Neural cell (in vitro differentiated cells): ENCODE measurements around the gene PRM1. TPM values are rescaled to one million over a fixed set of nuclear protein-coding genes. Genes with fewer than 3 reads are reported as not detected.

Experiments used
- H2AFZ ChIP-seq: fragments of 200-600, 300-800 bp; sonication (generic), shearing (Covaris generic); 2 replicates; pipeline ENCODE4 v1.6.0; 2014; ENCODE audit warnings: low read depth, mild to moderate bottlenecking, antibody characterized with exemption, low read length, moderate library complexity
- H3F3A ChIP-seq: fragments of 200-600 bp; shearing (Covaris generic); 2 replicates; pipeline ENCODE4 v1.6.1; 2016; ENCODE audit warnings: mild to moderate bottlenecking, moderate library complexity, mixed read lengths, antibody characterized with exemption, low read length; ENCODE audit not compliant: insufficient read depth, poor library complexity, severe bottlenecking
- H3K27ac ChIP-seq: fragments of 200-600, 300-800 bp; sonication (generic), shearing (Covaris generic); 2 replicates; pipeline ENCODE4 v1.5.1; 2014; ENCODE audit warnings: mild to moderate bottlenecking, low read length, moderate library complexity
- H3K27me3 ChIP-seq: fragments of 300-800, 200-600 bp; sonication (generic), shearing (Covaris generic); 2 replicates; pipeline ENCODE4 v1.6.0; 2014; ENCODE audit warnings: mild to moderate bottlenecking, low read depth, low read length, moderate library complexity; ENCODE audit not compliant: insufficient read depth
- H3K36me3 ChIP-seq: fragments of 300-800, 200-600 bp; sonication (generic), shearing (Covaris generic); 2 replicates; pipeline ENCODE4 v1.5.1; 2014; ENCODE audit warnings: mild to moderate bottlenecking, antibody characterized with exemption, low read length, moderate library complexity; ENCODE audit not compliant: insufficient read depth
- H3K4me2 ChIP-seq: fragments of 300-800, 200-600 bp; sonication (generic), shearing (Covaris generic); 2 replicates; pipeline ENCODE4 v1.6.0; 2014; ENCODE audit warnings: mild to moderate bottlenecking, low read length
- H3K4me3 ChIP-seq: fragments of 300-800, 200-600 bp; sonication (generic), shearing (Covaris generic); 2 replicates; pipeline ENCODE4 v1.5.1; 2014; ENCODE audit warnings: mild to moderate bottlenecking, low read length, moderate library complexity
- H3K79me2 ChIP-seq: fragments of 200-600 bp; shearing (Covaris generic); replicated peaks from 2 replicates; pipeline ENCODE4 v1.6.0; 2014; ENCODE audit warnings: mild to moderate bottlenecking, low read length, moderate library complexity; ENCODE audit not compliant: insufficient read depth
- H3K9ac ChIP-seq: fragments of 300-800, 200-600 bp; sonication (generic), shearing (Covaris generic); 2 replicates; pipeline ENCODE4 v1.6.1; 2016; ENCODE audit warnings: mild to moderate bottlenecking, low read length, mixed read lengths
- H3K9me2 ChIP-seq: fragments of 200-600 bp; shearing (Covaris generic); 2 replicates; pipeline ENCODE4 v1.6.1; 2016; ENCODE audit warnings: mild to moderate bottlenecking, low read length, mixed read lengths; ENCODE audit not compliant: insufficient read depth
- H3K9me3 ChIP-seq: fragments of 200-600, 300-800 bp; sonication (generic), shearing (Covaris generic); 2 replicates; pipeline ENCODE4 v1.6.1; 2016; ENCODE audit warnings: mild to moderate bottlenecking, mixed run types, low read length, moderate library complexity, mixed read lengths
- H4K20me1 ChIP-seq: fragments of 200-600 bp; shearing (Covaris generic); 2 replicates; pipeline ENCODE4 v1.6.1; 2016; ENCODE audit warnings: mild to moderate bottlenecking, mixed run types; ENCODE audit not compliant: insufficient read depth
- CTCF ChIP-seq: fragments of 450-650 bp; IDR thresholded peaks from 2 replicates; pipeline ENCODE4 v1.5.1; 2014; ENCODE audit warnings: antibody characterized with exemption, mild to moderate bottlenecking, moderate library complexity; ENCODE audit not compliant: poor library complexity, severe bottlenecking
- EP300 ChIP-seq: fragments of 450-650 bp; conservative IDR thresholded peaks from 2 replicates; pipeline ENCODE4 v1.6.1; 2014; ENCODE audit warnings: antibody characterized with exemption, mild to moderate bottlenecking, moderate library complexity; ENCODE audit not compliant: poor library complexity, severe bottlenecking
- EZH2 ChIP-seq: fragments of 200-600, 300-800 bp; shearing (Covaris generic), sonication (generic); IDR thresholded peaks from 2 replicates; pipeline ENCODE4 v1.6.1; 2014; ENCODE audit warnings: antibody characterized with exemption, low read length, borderline replicate concordance, mild to moderate bottlenecking; ENCODE audit not compliant: insufficient read depth, poor library complexity, severe bottlenecking
- MXI1 ChIP-seq: fragments of 450-650 bp; conservative IDR thresholded peaks from 2 replicates; pipeline ENCODE4 v1.6.1; 2014; ENCODE audit warnings: antibody characterized with exemption, mild to moderate bottlenecking; ENCODE audit not compliant: poor library complexity, severe bottlenecking
- POLR2AphosphoS5 ChIP-seq: IDR thresholded peaks from 2 replicates; pipeline ENCODE4 v1.6.1; 2012
- RAD21 ChIP-seq: fragments of 450-650 bp; conservative IDR thresholded peaks from 2 replicates; pipeline ENCODE4 v1.6.1; 2014; ENCODE audit warnings: antibody characterized with exemption, mild to moderate bottlenecking, moderate library complexity
- REST ChIP-seq: IDR thresholded peaks from 2 replicates; pipeline ENCODE4 v1.6.1; 2012; ENCODE audit warnings: borderline replicate concordance
- SMC3 ChIP-seq: fragments of 450-650 bp; conservative IDR thresholded peaks from 2 replicates; pipeline ENCODE4 v1.6.1; 2014; ENCODE audit warnings: antibody characterized with exemption, mild to moderate bottlenecking, moderate library complexity; ENCODE audit not compliant: poor library complexity
- TAF1 ChIP-seq: IDR thresholded peaks from 2 replicates; pipeline ENCODE4 v1.6.1; 2012; ENCODE audit warnings: low read depth
- polyA plus RNA-seq: library from polyadenylated mRNA; depleted of rRNA; stranded (reverse); fragments of >200 nt; gene quantifications from 2 replicates; pipeline ENCODE4 v1.2.3, GENCODE V29; 2014

The PRM1 gene
- polyA plus RNA-seq, 1 donor from 2014 or later, result not detected

DNA sequence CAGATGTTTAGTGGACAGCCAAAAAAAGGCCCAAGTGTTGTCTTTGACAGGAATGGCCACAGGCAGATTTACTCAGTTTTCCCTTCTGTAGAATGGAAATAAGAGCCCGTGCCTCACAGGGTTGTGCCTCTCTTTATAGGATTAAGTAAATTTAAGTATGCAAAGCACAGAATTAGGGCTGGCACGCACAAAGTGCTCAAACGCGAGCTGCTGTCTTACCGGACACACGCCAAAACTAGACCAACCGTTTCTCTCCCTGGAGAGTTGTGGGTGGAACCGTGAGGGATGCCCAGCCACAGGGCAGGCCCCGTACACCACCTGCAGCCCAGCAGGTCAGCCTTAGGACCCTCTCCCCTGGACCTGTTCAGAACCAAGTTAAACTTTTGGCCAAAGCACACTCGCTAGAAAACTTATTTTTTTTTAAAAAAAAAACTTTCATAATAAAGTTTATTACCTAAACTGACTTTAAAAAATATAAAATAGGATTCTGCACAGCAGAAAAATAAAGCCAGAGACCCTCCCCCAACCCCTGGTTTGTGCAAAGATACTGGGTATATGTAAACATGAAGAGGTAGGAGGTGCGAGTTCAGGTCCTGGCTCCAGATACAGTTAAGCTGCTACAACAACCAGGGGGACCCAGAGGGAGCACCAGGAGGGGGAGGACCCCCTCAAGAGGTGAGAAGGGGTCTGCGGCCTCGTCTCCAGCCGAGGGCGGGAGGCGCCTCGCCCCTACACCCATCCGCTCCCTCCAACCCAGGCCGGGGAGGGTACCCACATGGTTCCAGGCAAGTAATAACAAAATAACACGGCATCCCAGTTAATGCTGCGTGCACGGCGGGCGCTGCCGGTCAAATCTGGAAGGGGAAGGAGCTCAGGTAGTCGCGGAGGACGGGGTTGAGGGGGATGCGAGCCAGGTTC lies 26.9 kb downstream of the PRM1 start:
- H3K4me2 ChIP-seq, result no peak overlapping the region
- H3K9ac ChIP-seq, result no peak overlapping the region
- no peaks in the 10 kb centered on the region for H3K9me2 ChIP-seq
- no peak overlapping the region for H2AFZ ChIP-seq
- H4K20me1 ChIP-seq, result no peaks in the 10 kb centered on the region
- no peaks in the 10 kb centered on the region for H3K9me3 ChIP-seq
- no peak overlapping the region for H3K27ac ChIP-seq
- H3K4me3 ChIP-seq, result peak overlapping the region; percentile 76
- no peaks in the 10 kb centered on the region for H3F3A ChIP-seq
- no peaks in the 10 kb centered on the region for H3K79me2 ChIP-seq
- H3K27me3 ChIP-seq, result peaks cover 39% of the 10 kb centered on the region
- TF ChIP-seq MXI1 (no peak), RAD21 (no peak), EZH2 (no peak), REST (no peak), EP300 (no peak)
- no peaks in the 10 kb centered on the region for H3K36me3 ChIP-seq

DNA sequence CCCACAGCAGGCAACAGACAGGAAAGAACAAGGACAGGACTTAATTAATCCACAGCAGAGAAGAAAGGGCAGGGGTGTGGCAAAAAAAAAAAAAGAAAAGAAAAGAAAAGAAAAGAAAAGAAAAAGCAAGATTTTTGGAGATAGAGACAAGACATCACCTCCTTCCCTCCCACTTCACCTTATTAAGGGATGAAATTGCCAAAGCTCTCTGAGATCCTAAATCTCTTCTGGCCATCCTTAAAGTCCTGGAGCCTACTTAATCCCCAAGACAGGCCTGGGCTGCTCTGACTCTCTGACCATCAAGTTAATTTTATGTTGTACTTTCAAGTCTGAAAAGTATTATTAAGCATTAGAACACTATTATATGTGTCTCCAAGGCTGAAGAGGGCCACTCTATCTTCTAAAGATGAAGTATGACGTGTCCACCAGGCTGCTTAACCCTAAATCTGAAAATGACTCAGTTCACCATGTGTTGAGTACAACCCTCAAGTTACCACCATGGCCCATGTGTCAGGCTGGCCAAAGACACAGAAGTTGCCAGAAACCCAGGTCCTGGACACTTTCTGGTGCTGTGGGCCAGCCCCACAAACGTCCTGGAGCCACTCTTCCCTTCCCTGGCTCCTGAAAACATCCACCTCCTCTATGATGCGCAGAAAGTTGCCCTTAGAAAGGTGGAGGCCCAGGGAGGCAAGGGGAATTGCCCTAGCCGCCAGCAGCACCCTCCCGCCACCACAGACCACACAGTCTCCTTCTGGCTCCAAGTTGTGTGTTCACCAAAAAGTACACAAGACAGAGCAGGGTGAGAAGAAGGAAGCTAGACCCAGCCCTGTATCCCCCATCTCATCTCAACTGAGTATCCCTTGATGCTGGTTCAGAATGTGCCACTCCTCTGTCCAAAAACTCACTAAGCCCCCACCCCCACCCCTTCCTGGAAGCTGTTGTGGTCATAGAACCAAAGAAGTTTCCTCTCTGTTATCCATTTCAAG lies 27.8 kb downstream of the PRM1 start:
- Histone ChIP-seq H4K20me1 (no peaks in the 10 kb centered on the region), H3K36me3 (no peaks in the 10 kb centered on the region), H2AFZ (no peak overlapping the region), H3K79me2 (no peaks in the 10 kb centered on the region), H3K9ac (no peak overlapping the region), H3K27me3 (peaks cover 39% of the 10 kb centered on the region), H3F3A (no peaks in the 10 kb centered on the region), H3K4me3 (no peak overlapping the region), H3K9me3 (no peaks in the 10 kb centered on the region), H3K27ac (no peak overlapping the region), H3K4me2 (no peak overlapping the region), H3K9me2 (no peaks in the 10 kb centered on the region)
- TF ChIP-seq SMC3, result no peak
- TF ChIP-seq POLR2AphosphoS5, result no peak
- no peak for TF ChIP-seq EP300
- TF ChIP-seq EZH2, result no peak
- TF ChIP-seq RAD21, result no peak
- no peak for TF ChIP-seq TAF1
- no peak for TF ChIP-seq MXI1
- no peak for TF ChIP-seq CTCF
- no peak for TF ChIP-seq REST
